KG1 (cell line): ENCODE measurements around the gene CCSER2.
"Not testable (repeated sequence)": the region's sequence is repeated elsewhere in the genome, so short reads cannot be mapped to it uniquely, and the experiment has no call there.

Experiments used
- DNase-seq: peaks from one replicate; lab custom pipeline; 2025; lab: John Stamatoyannopoulos, UW

CCSER2 gene, protein sequence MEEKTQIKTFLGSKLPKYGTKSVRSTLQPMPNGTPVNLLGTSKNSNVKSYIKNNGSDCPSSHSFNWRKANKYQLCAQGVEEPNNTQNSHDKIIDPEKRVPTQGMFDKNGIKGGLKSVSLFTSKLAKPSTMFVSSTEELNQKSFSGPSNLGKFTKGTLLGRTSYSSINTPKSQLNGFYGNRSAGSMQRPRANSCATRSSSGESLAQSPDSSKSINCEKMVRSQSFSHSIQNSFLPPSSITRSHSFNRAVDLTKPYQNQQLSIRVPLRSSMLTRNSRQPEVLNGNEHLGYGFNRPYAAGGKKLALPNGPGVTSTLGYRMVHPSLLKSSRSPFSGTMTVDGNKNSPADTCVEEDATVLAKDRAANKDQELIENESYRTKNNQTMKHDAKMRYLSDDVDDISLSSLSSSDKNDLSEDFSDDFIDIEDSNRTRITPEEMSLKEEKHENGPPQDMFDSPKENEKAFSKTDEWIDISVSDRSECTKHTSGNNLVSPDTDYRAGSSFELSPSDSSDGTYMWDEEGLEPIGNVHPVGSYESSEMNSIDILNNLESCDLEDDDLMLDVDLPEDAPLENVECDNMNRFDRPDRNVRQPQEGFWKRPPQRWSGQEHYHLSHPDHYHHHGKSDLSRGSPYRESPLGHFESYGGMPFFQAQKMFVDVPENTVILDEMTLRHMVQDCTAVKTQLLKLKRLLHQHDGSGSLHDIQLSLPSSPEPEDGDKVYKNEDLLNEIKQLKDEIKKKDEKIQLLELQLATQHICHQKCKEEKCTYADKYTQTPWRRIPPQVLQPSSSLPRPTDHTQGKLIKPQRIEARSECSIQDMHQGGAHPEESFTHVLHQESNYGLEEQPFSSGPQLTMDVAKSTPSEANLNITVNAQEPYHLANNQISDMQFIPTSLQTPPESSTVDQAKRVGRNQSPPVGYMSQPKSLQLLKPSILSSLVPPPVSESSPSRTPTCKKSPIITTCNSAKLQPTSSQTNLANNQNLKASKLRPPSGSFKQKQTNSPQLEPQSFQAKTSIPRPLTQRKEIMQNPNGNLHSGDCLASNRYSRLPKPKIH

GRCh38 chr10:84328418-84329195 is at the start of gene CCSER2:
TSS of gene CCSER2 (plus strand) at chr10:84328589. CDS start at chr10:84371053, 42,464 bp downstream.
- DNase-seq = peak; percentile 78

- DNase-seq = not testable (repeated sequence)
These were observed 48.4 kb upstream of the CCSER2 start for GRCh38 chr10:84279876-84280475.

- DNase-seq = no peak
These were observed 41.7 kb upstream of the CCSER2 start for GRCh38 chr10:84286695-84287094.

DNA sequence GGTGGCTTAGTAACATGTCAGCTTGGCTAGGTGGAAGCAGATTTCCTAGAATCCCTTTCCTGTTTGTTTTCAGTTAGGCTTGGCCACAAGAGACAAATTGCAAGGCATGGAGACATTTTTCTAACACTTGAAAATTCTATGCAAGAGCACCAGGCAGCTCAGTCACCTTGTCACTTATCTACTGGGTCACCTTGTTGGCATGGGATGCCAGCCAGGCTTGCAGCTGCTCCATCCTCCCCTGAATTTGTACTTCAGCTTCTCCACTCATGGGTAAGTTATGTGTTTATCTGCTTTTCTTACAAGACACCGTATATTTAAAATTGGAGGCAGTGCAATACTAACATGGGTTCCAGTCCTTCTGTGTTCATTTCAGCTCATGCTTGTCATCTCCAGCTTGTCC is 40.2 kb upstream of the CCSER2 start:
- DNase-seq = no peak

- DNase-seq = no peak
These were observed 38.7 kb upstream of the CCSER2 start for GRCh38 chr10:84289521-84290200.

GRCh38 chr10:84290235-84290634 is 38.2 kb upstream of the CCSER2 start:
- no peak for DNase-seq

DNA sequence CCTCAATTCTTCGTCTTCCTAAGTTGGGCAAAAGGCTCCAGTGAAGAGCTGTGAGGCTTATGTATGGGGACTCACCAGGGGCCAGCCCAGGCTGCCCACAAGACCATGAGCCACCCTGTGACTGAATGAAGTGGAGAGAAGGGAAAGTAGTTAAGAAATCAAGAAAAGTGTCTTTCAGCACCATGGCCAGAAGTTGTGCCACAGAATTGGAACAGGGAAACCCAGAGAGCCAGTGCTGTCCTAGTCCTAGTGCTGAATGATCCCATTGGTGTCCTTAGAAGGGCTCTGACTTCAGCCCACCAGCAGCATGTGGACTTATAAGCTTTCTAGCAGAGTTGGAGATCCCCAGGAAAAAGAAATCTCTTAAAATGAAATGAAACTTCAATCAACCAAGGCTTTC is 37.0 kb upstream of the CCSER2 start:
- DNase-seq = no peak

GRCh38 chr10:84292502-84292901 is 35.9 kb upstream of the CCSER2 start:
- DNase-seq = no peak

DNA sequence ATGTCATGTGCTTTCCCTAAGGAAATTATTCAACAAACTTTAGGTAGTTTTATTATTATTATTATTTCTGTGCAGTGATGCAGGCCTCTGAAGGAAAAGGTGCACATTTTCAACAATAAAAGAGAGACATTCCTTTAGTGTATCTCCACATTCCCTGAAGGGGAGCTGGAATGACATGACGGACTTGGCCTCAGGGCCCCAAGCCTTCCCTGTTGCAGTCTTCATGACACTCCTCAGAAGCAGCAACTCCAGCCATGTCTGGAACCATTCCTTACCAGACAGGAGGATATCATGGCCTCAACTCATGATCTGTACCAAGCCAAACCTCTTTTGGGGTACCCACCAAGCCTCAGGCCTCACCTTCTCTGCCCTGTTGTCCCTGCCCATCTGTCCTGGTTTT is 35.2 kb upstream of the CCSER2 start:
- no peak for DNase-seq

DNA sequence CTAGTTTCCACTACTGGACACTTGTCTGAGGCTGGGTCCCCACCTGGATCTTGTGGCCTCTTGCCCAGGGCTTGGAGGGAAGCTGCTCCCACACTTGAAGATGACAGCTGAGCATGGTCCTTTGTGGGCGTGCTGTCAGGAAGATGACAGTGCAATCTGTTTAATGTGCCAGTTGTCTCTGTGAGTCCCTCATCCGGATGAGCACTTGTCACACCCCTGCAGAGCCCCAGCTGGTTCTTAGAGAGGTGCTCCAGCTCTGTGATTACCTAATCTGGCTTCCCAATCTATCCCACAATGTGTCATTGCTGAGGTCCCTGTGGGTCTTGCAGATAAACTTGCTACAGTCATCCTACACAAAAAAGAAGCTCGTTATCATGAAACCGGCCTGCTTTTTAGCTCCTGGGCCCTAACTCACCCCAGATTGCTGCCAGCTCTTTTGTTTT is 34.8 kb upstream of the CCSER2 start:
- no peak for DNase-seq

- no peak for DNase-seq
These were observed 33.5 kb upstream of the CCSER2 start for GRCh38 chr10:84294766-84295447.

DNA sequence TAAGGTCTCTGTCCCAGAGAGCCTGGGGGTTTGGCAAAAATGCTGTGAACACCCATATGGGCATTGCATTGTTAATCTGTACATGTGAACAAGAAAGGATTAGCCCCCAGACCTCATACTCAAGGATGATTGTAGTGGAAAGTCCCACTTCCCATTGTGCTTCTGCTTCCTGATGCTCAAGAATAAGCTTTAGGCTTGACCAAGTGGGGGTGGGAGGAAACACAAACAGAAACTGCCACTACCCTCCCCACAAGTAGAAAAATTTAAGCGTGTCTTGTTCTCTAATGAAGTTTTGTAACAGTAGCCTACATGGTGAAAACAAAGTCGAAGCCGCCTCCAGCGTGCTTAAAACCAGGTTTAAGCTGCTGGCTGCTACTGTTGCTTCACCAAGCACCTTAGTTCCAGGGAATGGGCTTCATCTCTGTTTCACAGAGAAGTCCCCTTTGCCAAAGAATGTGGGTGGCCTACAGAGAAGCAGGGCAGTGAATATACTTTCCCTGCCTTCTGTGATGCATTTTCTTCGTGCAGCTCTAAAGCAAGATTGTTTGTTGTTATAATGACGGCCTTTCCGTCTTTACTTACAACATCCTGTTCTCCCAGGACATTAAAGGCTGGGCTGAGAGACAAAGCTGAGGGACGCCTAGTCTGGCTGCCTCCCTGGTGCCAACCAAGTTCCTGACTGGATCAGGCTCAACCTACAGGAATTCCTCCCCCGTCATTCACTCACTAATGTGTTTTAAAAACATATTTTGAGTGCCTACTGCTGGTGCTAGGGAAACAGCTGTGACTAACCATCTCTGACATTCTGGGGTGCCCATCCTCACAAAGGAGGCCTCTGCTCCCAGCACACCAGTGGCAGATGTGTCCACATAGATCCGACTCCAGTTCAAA is 32.1 kb upstream of the CCSER2 start:
- no peak for DNase-seq

DNA sequence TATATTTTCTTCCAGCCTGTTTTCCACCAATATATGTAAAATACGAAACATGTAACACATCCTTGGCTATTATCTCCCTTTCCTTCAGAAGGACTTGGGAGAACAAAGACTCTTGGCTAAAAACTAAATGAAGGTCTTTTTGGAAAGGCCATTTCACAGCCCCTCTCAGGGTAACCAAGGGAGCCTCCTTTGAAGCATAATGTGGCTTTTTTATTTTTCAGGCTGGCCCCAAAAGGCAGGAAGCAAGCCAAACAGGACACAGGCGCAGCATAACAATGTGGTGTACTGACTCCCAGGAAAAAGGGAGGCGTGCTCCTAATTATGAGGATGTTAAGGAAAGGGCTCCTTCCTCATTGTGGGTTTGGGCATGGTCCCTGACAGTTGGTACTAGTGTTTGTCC is 30.3 kb upstream of the CCSER2 start:
- no peak for DNase-seq

DNA sequence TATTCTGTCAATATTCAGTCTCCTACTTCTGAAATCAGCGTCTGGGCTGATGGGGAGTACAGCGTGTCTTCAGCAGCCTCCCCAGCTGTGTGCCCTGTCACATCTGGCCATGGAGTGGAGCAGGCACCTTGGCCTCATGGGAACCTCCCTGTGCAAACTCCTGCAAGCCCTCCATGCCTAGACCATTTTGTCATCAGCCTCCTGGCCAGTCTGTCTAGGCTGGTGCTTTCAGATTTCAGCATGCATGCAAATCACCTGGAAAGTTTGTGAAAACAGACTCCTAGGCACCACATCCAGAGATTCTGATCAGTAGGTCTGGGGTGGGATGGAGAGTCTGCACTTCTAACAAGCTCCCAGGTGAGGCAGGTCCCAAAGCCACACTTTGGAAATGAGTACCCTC is 26.2 kb upstream of the CCSER2 start:
- no peak for DNase-seq

DNA sequence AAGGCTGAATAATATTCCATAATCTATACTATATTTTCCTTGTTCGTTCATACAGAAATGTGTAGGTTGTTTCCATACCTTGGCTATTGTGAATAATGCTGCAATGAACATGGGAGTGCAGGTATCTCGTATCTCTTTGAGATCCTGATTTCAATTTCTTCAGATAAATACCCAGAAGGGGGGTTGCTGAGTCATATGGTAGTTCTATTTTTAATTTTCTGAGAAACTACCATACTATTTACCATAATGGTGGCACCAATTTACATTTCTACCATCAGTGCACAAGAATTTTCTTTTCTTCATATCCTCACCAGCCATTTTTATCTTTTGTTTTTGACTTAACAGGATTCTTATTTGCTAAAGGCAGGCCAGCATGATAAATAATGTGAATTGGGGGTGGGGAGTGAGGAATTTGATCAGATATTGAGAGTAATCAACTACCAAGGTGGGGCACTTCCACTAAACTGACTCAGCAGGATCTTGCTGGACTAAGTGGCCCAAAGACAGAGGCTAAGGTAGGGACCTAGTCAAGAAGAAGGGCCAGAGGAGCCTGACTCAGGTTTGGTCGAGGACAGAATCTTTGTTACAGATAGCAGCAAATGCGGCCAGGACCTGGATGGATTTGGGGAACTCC is 21.5 kb upstream of the CCSER2 start:
- no peak for DNase-seq

DNA sequence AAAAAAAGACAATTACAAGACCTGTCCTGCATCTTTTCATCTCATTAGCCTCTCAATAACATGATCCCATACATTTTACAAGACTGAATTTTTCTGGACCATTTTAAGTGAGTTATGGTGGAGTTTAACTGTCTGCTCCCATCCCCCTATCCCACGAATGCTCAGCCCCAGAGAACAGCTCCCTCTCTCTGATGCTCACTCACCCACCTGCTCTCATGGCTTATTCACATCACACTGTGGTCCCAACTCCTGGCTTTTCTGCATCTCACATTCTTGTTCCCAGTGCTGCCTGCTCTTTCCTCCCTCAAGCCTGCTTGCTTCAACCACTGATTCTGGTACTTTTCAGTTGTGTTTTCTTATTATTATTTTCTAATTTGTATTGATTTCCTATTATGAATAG is 20.4 kb upstream of the CCSER2 start:
- no peak for DNase-seq

- peak; percentile 70 for DNase-seq
These were observed 19.7 kb upstream of the CCSER2 start for GRCh38 chr10:84308481-84309304.

DNA sequence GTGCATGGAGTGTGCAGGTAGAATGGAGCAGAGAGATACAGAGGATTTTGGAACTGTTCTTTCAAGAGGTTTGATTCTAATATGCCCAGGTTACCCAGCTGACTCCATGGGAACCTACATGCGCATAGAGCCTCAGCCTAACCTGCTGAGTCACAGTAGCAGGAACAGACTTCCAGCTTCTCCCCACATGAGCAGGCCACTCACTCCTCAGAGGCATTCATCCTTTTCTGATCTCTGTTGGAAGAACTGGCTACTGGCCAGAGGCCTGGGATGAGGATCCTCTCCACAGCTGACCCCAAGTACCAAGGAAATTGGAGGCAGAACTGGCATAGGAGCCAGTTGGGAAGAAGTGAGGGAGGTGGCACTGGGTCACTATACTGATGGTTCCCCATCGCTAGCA is 17.9 kb upstream of the CCSER2 start:
- DNase-seq = no peak
